ENCODE data around the gene SGPL1. TPM values are rescaled to one million over a fixed set of nuclear protein-coding genes. Genes with fewer than 3 reads are reported as not detected.

The SGPL1 gene
- total and polyA plus RNA-seq, 10 of the 15 experiments (the other 5 are each of a cell fraction or from before 2014, with no cell fraction given): 4.9 to 20.7 (median 10.6) TPM

DNA sequence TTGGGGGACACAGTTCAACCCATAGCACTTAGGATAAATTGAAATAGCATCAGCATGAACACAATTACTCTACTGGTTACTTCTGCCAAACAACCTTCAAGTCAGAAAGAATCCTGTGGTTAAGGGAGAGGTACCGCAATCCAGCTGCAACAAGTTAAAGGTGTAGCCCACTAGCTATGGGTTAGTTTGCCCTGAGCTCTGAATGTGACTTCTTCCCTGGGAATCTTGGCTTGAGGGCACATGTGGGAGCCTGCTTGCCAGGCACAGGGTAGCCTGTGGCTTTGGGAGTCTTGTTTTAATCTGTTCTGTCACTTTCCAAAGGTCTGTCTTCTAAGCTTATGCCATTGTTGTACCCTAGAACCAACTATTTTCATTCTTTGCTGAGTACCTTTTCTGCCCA lies 8.9 kb upstream of the SGPL1 start:
- no peaks in the 10 kb centered on the region for H3K27me3 ChIP-seq (replicated peaks in 1 of 2; ENCODE audit: control insufficient read depth in 2 of 2, insufficient read depth in 2 of 2, low read length in 1 of 2)
- in situ Hi-C loops (cut with MboI) (no loop called here), intact Hi-C loops (cut with micrococcal nuclease; ENCODE audit: unreplicated experiment) (no loop called here)
- no peak overlapping the region for H3K4me2 ChIP-seq (ENCODE audit: control insufficient read depth, insufficient read depth)
- POLR2A ChIA-PET: no interaction called here
- RAD21 ChIA-PET (ENCODE audit: unreplicated experiment): no interaction called here
- no peaks in the 10 kb centered on the region for H4K20me1 ChIP-seq (ENCODE audit: control insufficient read depth, insufficient read depth)
- WGBS (ENCODE audit: insufficient coverage, insufficient replicate concordance, low lambda C conversion rate, missing lambda C conversion rate): 84% methylated on average over 1 of the region's 1 CpG
- no peak overlapping the region for H3K9ac ChIP-seq (ENCODE audit: control insufficient read depth, insufficient read depth, low read length)
- H2AFZ ChIP-seq (ENCODE audit: control insufficient read depth, low read depth, low read length): no peak overlapping the region
- no peak overlapping the region for H3K27ac ChIP-seq (ENCODE audit: control insufficient read depth, insufficient read depth)
- no TSS peak for BruUV-seq (replicated peaks)
- no peaks in the 10 kb centered on the region for H3K4me1 ChIP-seq (ENCODE audit: control insufficient read depth, insufficient read depth, low read length)
- ATAC-seq (no peak), DNase-seq (ENCODE audit: low read depth, low spot score) (no peak), FAIRE-seq (no peak)
- CTCF ChIA-PET: interaction anchor here (1.1 kb wide), 1 partner anchor 73 kb away, joined by 3 read pairs; no protein-coding TSS in a partner anchor
- no peaks in the 10 kb centered on the region for H3K36me3 ChIP-seq (ENCODE audit: control insufficient read depth in 2 of 2, insufficient read depth in 2 of 2, low read length in 1 of 2)
- H3K4me3 ChIP-seq: no peak overlapping the region
- H3K9me3 ChIP-seq (replicated peaks; ENCODE audit: control insufficient read depth, insufficient read depth, low read length): no peaks in the 10 kb centered on the region
- no peaks in the 10 kb centered on the region for H3K79me2 ChIP-seq (ENCODE audit: control insufficient read depth, insufficient read depth, low read length)
- SMC1A ChIA-PET (ENCODE audit: uncharacterized antibody, unreplicated experiment): interaction anchor here (0.9 to 1.1 kb wide), 2 partner anchors 13 to 28 kb away, joined by 3 read pairs; no protein-coding TSS in a partner anchor
- no peak for TF ChIP-seq PAX8 (IDR thresholded peaks at IDR 0.05)
- no peak for TF ChIP-seq RUNX3 (IDR thresholded peaks at IDR 0.05; ENCODE audit: low read length)
- TF ChIP-seq ZSCAN29 (IDR thresholded peaks at IDR 0.05): no peak
- no peak for TF ChIP-seq NFYB (IDR thresholded peaks at IDR 0.05; ENCODE audit: insufficient read depth, low read depth, low read length)
- TF ChIP-seq ZNF384 (IDR thresholded peaks at IDR 0.05; ENCODE audit: borderline replicate concordance, low read depth, low read length): no peak
- TF ChIP-seq MTA3 (IDR thresholded peaks at IDR 0.05; ENCODE audit: borderline replicate concordance, low read length): no peak
- no peak for TF ChIP-seq ZNF274 (IDR thresholded peaks at IDR 0.05; ENCODE audit: insufficient read depth, insufficient read length)
- TF ChIP-seq RCOR1 (conservative IDR thresholded peaks at IDR 0.05; ENCODE audit: low read depth, low read length): no peak
- TF ChIP-seq NR2C1 (IDR thresholded peaks at IDR 0.05): no peak
- TF ChIP-seq BRCA1 (IDR thresholded peaks at IDR 0.05; ENCODE audit: low read depth, low read length): no peak

DNA sequence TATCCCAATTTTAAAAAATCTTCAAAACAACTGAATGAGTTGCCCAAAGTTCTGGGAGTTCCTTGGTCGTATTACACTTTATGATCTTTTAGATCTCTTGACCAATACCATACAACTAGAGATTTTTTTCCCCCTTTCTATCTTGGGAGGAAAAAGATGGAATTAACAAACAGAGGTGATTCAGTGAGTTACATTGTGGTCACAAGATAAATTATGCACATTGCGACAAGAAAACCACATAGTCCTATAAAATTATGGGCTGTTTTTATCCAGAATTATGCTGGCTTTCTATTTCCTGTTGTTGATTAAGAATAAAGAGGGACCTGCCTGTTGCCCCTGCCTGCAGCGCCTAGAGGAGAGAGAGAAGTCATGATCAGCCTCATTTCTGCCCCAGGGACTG lies 8.2 kb upstream of the SGPL1 start:
- SMC1A ChIA-PET (ENCODE audit: uncharacterized antibody, unreplicated experiment): interaction anchor here (0.9 to 1.1 kb wide), 2 partner anchors 14 to 28 kb away, joined by 3 read pairs; no protein-coding TSS in a partner anchor
- no peaks in the 10 kb centered on the region for H3K79me2 ChIP-seq (ENCODE audit: control insufficient read depth, insufficient read depth, low read length)
- no peak for ATAC-seq
- H3K4me2 ChIP-seq (ENCODE audit: control insufficient read depth, insufficient read depth): no peak overlapping the region
- RAD21 ChIA-PET (ENCODE audit: unreplicated experiment): no interaction called here
- CTCF ChIA-PET: interaction anchor here (1.1 kb wide), 1 partner anchor 72 kb away, joined by 3 read pairs; no protein-coding TSS in a partner anchor
- H3K9ac ChIP-seq (ENCODE audit: control insufficient read depth, insufficient read depth, low read length): no peak overlapping the region
- H3K4me1 ChIP-seq (ENCODE audit: control insufficient read depth, insufficient read depth, low read length): no peaks in the 10 kb centered on the region
- POLR2A ChIA-PET: no interaction called here
- H3K27me3 ChIP-seq (replicated peaks in 1 of 2; ENCODE audit: control insufficient read depth in 2 of 2, insufficient read depth in 2 of 2, low read length in 1 of 2): no peaks in the 10 kb centered on the region
- in situ Hi-C loops (cut with MboI) (no loop called here), intact Hi-C loops (cut with micrococcal nuclease; ENCODE audit: unreplicated experiment) (no loop called here)
- no TSS peak for BruUV-seq (replicated peaks)
- no peaks in the 10 kb centered on the region for H4K20me1 ChIP-seq (ENCODE audit: control insufficient read depth, insufficient read depth)
- no peak for TF ChIP-seq SPI1 (IDR thresholded peaks at IDR 0.05; ENCODE audit: borderline replicate concordance, insufficient read depth, low read depth, low read length)
- TF ChIP-seq ZZZ3 (IDR thresholded peaks at IDR 0.05; ENCODE audit: control insufficient read depth, insufficient read length, low read depth): no peak
- no peak for TF ChIP-seq SMAD5 (IDR thresholded peaks at IDR 0.05; ENCODE audit: low read depth)
- TF ChIP-seq GABPA (IDR thresholded peaks at IDR 0.05; ENCODE audit: low read depth): no peak
- TF ChIP-seq MEF2B (IDR thresholded peaks at IDR 0.05; ENCODE audit: partially characterized antibody, poor library complexity, severe bottlenecking): no peak
- TF ChIP-seq EP300 (IDR thresholded peaks at IDR 0.05; ENCODE audit: borderline replicate concordance in 1 of 2, control insufficient read depth in 1 of 2, low read depth in 2 of 2, low read length in 2 of 2): no peak
- TF ChIP-seq NFXL1 (IDR thresholded peaks at IDR 0.05; ENCODE audit: borderline replicate concordance): no peak
- no peak for TF ChIP-seq HDAC2 (IDR thresholded peaks at IDR 0.05)
- no peak for TF ChIP-seq EED (IDR thresholded peaks at IDR 0.05; ENCODE audit: low read depth)
- H3K9me3 ChIP-seq (replicated peaks; ENCODE audit: control insufficient read depth, insufficient read depth, low read length): no peaks in the 10 kb centered on the region
- FAIRE-seq: no peak
- 0% methylated on average over 3 of the region's 3 CpGs for WGBS (ENCODE audit: insufficient coverage, insufficient replicate concordance, low lambda C conversion rate, missing lambda C conversion rate)
- DNase-seq (ENCODE audit: low read depth, low spot score): no peak
- no peak overlapping the region for H3K27ac ChIP-seq (ENCODE audit: control insufficient read depth, insufficient read depth)
- no peak overlapping the region for H2AFZ ChIP-seq (ENCODE audit: control insufficient read depth, low read depth, low read length)
- H3K4me3 ChIP-seq: no peak overlapping the region
- no peaks in the 10 kb centered on the region for H3K36me3 ChIP-seq (ENCODE audit: control insufficient read depth in 2 of 2, insufficient read depth in 2 of 2, low read length in 1 of 2)

Data from GM12878 (cell line).